Measurements from ENCODE around the gene SGMS2. TPM values are rescaled to one million over a fixed set of nuclear protein-coding genes. Genes with fewer than 3 reads are reported as not detected.

The SGMS2 gene
- total and polyA plus RNA-seq, 9 of the 15 experiments (the other 6 are each of a cell fraction or from before 2014, with no cell fraction given) = 0.07 to 0.25 (median 0.11) TPM; not detected in 5

DNA sequence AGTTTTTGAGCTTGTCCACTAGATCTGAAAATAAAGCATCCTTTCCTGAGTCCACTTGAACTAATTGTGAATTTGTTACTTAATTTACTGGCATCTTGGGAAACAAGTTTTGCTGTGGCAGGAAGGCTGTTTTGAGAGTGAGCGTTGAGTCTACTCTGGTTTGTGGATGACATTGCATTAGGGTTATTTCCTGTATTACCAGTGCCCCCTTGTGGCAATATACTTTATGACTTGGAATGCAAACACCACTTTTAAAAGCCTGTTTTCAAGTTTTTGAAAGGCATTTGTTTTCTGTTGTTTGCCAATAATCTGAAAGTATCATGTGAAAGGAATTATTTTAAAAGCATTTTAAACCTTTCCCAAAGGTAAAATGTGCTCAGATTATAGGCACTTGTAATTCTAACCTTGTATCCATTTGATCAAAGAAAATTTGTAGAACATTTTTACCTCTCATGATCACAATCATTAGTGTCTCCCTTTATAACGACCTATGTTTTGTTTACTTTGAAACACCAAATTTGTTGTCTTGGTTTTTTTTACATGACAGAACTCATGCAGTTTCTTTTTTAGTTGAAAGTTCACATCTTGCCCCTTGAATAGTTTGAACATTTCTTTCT, 88.7 kb downstream of the SGMS2 start (continued):
- TF ChIP-seq SNIP1 (IDR thresholded peaks at IDR 0.05; ENCODE audit: low read depth) (no peak), RCOR1 (IDR thresholded peaks at IDR 0.05; ENCODE audit: borderline replicate concordance in 1 of 2, low read depth in 2 of 2, low read length in 2 of 2) (no peak), ARNT (IDR thresholded peaks at IDR 0.05) (no peak), MXI1 (IDR thresholded peaks at IDR 0.05; ENCODE audit: low read depth, low read length) (no peak), ZNF507 (tag; conservative IDR thresholded peaks at IDR 0.05) (no peak), CC2D1A (IDR thresholded peaks at IDR 0.05) (0 out of 2 replicates have a peak, but pooled peaks have one; percentile 43), RHOXF2B (CRISPR knock-in tag; conservative IDR thresholded peaks at IDR 0.05) (no peak), USF1 (CRISPR knock-in tag; IDR thresholded peaks at IDR 0.05) (no peak), POU5F1 (IDR thresholded peaks at IDR 0.05; ENCODE audit: borderline replicate concordance, low read depth, low read length, partially characterized antibody) (no peak), ZNF511 (CRISPR knock-in tag; IDR thresholded peaks at IDR 0.05) (no peak), CXXC5 (CRISPR knock-in tag; IDR thresholded peaks at IDR 0.05) (no peak), MTA2 (IDR thresholded peaks at IDR 0.05; ENCODE audit: low read depth) (no peak), MAFG (tag; conservative IDR thresholded peaks at IDR 0.05) (peak; percentile 65), POLR2AphosphoS2 (IDR thresholded peaks at IDR 0.05; ENCODE audit: low read length) (no peak), KAT2B (IDR thresholded peaks at IDR 0.05; ENCODE audit: low read depth, low read length) (no peak), FOXK2 (conservative IDR thresholded peaks at IDR 0.05 in 1 of 2, IDR thresholded peaks at IDR 0.05 in 1 of 2; ENCODE audit: low read depth in 2 of 2) (no peak), FOS (IDR thresholded peaks at IDR 0.05; ENCODE audit: extremely low read depth, insufficient read length) (no peak), LEF1 (IDR thresholded peaks at IDR 0.05) (no peak), CTCF (IDR thresholded peaks at IDR 0.05 in 2 of 3, conservative IDR thresholded peaks at IDR 0.05 in 1 of 3; ENCODE audit: insufficient read depth in 2 of 3, low read depth in 1 of 3, low read length in 3 of 3) (peak; percentile 66 to 80 (median 66))
- TF ChIP-seq, protein P1, sequence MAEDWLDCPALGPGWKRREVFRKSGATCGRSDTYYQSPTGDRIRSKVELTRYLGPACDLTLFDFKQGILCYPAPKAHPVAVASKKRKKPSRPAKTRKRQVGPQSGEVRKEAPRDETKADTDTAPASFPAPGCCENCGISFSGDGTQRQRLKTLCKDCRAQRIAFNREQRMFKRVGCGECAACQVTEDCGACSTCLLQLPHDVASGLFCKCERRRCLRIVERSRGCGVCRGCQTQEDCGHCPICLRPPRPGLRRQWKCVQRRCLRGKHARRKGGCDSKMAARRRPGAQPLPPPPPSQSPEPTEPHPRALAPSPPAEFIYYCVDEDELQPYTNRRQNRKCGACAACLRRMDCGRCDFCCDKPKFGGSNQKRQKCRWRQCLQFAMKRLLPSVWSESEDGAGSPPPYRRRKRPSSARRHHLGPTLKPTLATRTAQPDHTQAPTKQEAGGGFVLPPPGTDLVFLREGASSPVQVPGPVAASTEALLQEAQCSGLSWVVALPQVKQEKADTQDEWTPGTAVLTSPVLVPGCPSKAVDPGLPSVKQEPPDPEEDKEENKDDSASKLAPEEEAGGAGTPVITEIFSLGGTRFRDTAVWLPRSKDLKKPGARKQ (CRISPR knock-in tag; IDR thresholded peaks at IDR 0.05) = no peak
- TF ChIP-seq, protein P2, sequence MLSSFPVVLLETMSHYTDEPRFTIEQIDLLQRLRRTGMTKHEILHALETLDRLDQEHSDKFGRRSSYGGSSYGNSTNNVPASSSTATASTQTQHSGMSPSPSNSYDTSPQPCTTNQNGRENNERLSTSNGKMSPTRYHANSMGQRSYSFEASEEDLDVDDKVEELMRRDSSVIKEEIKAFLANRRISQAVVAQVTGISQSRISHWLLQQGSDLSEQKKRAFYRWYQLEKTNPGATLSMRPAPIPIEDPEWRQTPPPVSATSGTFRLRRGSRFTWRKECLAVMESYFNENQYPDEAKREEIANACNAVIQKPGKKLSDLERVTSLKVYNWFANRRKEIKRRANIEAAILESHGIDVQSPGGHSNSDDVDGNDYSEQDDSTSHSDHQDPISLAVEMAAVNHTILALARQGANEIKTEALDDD (IDR thresholded peaks at IDR 0.05) = no peak
